ENCODE measurements around the gene JDP2. TPM values are rescaled to one million over a fixed set of nuclear protein-coding genes. Genes with fewer than 3 reads are reported as not detected.

JDP2 gene
- polyA plus RNA-seq, 1 experiment, result 83.8 TPM

DNA sequence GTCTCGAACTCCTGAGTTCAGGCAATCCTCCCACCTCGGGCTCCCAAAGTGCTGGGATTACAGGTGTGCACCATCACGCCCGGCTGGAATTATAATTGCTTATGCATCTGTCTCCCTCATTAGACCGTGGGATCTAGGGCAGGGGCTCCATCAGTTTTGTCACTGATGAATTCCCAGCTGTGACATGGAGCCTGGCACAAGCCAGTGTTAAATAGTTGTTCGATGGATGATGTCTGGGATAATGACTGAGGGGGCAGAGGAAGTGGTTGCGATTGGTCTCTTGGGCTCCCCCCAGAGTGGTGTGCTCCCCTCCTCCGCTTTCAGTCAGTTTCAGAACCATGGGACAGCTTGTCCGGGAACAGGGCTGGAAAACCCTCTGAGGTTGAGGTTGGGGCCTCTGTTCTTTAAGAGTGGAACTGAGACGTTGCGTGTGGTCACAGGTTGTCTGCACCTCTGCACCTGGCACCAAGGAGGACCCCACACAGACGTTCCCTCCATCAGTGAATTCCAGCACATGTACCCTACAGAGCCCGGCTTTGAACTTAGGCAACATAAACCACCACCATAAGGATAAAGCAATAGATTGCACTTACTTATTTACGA lies 63.7 kb downstream of the JDP2 start:
- TF ChIP-seq, protein P1, sequence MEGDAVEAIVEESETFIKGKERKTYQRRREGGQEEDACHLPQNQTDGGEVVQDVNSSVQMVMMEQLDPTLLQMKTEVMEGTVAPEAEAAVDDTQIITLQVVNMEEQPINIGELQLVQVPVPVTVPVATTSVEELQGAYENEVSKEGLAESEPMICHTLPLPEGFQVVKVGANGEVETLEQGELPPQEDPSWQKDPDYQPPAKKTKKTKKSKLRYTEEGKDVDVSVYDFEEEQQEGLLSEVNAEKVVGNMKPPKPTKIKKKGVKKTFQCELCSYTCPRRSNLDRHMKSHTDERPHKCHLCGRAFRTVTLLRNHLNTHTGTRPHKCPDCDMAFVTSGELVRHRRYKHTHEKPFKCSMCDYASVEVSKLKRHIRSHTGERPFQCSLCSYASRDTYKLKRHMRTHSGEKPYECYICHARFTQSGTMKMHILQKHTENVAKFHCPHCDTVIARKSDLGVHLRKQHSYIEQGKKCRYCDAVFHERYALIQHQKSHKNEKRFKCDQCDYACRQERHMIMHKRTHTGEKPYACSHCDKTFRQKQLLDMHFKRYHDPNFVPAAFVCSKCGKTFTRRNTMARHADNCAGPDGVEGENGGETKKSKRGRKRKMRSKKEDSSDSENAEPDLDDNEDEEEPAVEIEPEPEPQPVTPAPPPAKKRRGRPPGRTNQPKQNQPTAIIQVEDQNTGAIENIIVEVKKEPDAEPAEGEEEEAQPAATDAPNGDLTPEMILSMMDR (IDR thresholded peaks at IDR 0.05; ENCODE audit: insufficient read depth, low read depth, low read length), result no peak
- no peak for DNase-seq (ENCODE audit: low read depth)
- no peak overlapping the region for H3K4me3 ChIP-seq (ENCODE audit: low read depth, low read length)
- ChIA-PET POLR2A (no interaction called here), CTCF (interaction anchor here (1.0 to 3.3 kb wide), 4 partner anchors 42 to 194 kb away, joined by 3 to 28 read pairs (median 4); no protein-coding TSS in a partner anchor)
- peaks cover 4% of the 10 kb centered on the region; the same call in 1 of the 2 replicates for H3K27me3 ChIP-seq (ENCODE audit: control insufficient read depth, insufficient read depth, low read length)
- H3K36me3 ChIP-seq (ENCODE audit: control insufficient read depth, insufficient read depth, low read length), result no peaks in the 10 kb centered on the region

DNA sequence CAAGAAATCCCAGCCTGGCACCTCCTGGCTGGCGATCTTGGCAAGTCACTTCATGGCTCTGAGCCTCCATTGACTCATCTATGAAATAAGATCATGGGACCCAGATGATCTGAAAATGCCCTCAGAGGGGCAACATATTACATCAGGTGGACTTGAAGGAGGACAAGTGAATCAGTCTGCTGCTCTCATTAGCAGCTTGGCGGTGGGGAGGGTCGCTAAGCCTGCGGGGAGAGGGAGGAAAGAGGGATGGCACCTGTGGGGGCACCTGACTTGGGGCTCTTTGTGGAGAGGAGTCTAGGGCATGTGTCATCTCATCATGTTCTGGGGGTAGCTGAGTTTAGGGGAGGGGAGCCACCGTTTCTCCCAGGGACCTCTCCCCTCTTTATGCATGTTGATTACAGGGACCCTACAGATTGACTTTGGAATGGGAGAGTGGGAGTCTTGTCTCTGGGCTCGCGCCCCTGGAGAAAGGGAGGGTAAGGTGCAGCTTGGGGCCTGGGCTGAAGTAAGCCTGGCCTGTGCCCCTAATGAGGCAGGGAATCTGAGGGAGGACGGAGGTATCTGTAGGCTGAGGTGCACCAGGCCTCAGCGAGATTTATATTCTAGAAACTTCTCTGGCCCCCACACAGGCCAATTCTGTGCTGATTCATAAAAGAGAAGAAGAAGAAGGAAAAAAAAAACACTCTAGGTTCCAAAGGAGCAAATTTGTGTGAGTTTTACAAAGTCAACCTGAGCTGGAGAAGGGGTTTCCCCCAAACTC lies 65.2 kb downstream of the JDP2 start:
- TF ChIP-seq, protein P1 (IDR thresholded peaks at IDR 0.05; ENCODE audit: insufficient read depth, low read depth, low read length), result no peak
- no peaks in the 10 kb centered on the region for H3K36me3 ChIP-seq (ENCODE audit: control insufficient read depth, insufficient read depth, low read length)
- CTCF ChIA-PET, result interaction anchor here (0.7 to 3.3 kb wide), 5 partner anchors 33 to 195 kb away, joined by 3 to 28 read pairs (median 4); no protein-coding TSS in a partner anchor
- no peak overlapping the region for H3K4me3 ChIP-seq (ENCODE audit: low read depth, low read length)
- DNase-seq (ENCODE audit: low read depth), result no peak
- POLR2A ChIA-PET, result no interaction called here
- H3K27me3 ChIP-seq (ENCODE audit: control insufficient read depth, insufficient read depth, low read length), result no peaks in the 10 kb centered on the region; the same call in 1 of the 2 replicates

DNA sequence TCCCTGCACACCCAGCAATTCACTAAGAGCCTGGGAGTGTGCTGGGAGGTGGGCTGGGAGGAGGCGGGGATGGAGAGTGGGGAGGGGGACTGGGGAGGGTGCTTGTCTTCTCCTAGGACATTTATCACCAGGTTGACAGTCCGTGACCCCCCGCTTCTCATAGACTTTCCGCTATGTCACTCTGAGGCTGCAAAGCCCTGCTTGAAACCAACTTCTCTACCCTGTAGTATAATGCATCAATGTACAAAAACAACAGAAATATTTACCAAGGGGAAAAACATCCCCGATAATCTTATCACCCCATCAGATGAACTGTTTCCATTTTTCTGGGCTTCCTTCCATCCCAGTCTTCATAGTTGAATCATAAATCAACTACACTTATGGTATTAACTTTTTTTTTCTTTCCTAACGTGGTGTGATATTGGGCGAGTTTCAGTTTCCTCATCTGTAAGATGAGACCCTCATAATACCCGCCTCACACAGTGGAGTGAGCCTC lies 65.8 kb downstream of the JDP2 start:
- H3K36me3 ChIP-seq (ENCODE audit: control insufficient read depth, insufficient read depth, low read length), result no peaks in the 10 kb centered on the region
- TF ChIP-seq, protein P1 (IDR thresholded peaks at IDR 0.05; ENCODE audit: insufficient read depth, low read depth, low read length), result no peak
- H3K4me3 ChIP-seq (ENCODE audit: low read depth, low read length), result no peak overlapping the region
- DNase-seq (ENCODE audit: low read depth), result no peak
- no peaks in the 10 kb centered on the region; the same call in 1 of the 2 replicates for H3K27me3 ChIP-seq (ENCODE audit: control insufficient read depth, insufficient read depth, low read length)
- ChIA-PET POLR2A (no interaction called here), CTCF (interaction anchor here (3.3 kb wide), 1 partner anchor 186 kb away, joined by 28 read pairs; no protein-coding TSS in a partner anchor)

DNA sequence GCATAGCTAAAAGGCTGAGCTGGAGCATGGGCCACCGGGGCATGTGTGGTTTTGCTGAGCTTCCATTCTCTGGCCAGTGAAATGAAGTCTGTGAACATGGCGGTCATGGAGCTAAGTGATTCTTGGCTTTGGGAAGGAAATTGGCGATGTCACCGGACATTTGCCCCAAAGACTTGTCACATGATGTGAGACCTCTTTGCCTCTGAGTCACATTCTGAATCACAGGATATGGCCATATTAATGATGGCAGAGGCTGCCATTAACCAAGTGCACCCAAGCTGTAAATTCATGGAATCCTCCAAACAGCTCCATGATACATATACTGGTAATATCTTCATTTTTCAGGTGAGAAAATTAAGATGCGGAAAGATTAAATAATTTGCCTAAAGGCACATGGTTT lies 67.1 kb downstream of the JDP2 start:
- Histone ChIP-seq H3K27me3 (ENCODE audit: control insufficient read depth, insufficient read depth, low read length) (peaks cover 1% of the 10 kb centered on the region; the same call in 1 of the 2 replicates), H3K36me3 (ENCODE audit: control insufficient read depth, insufficient read depth, low read length) (no peaks in the 10 kb centered on the region), H3K4me3 (ENCODE audit: low read depth, low read length) (no peak overlapping the region)
- CTCF ChIA-PET, result interaction anchor here (0.6 to 3.5 kb wide), 7 partner anchors 8 to 194 kb away, joined by 3 to 21 read pairs (median 4); no protein-coding TSS in a partner anchor
- TF ChIP-seq, protein P1 (IDR thresholded peaks at IDR 0.05; ENCODE audit: insufficient read depth, low read depth, low read length), result no peak
- POLR2A ChIA-PET, result no interaction called here
- DNase-seq (ENCODE audit: low read depth), result no peak

DNA sequence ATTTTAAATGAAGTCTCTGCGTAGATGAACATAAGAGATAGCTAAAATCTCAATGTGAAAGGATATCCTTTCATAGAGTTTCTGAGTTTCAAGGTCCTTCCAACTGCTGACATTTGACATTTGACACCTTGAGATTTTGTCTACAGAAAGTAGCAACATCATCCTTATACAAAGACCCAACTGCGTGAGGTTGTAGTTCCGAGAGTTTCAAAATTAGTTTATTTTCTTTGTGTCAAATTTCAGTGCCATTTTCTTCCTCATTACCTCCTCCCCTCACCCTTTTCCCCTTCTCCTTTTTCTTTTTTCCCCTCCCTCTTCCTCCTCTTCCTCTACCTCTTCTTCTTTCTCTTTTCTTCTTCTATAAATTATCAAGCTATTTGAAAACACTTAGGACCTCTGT lies 67.6 kb downstream of the JDP2 start:
- Histone ChIP-seq H3K36me3 (ENCODE audit: control insufficient read depth, insufficient read depth, low read length) (no peaks in the 10 kb centered on the region), H3K27me3 (ENCODE audit: control insufficient read depth, insufficient read depth, low read length) (peaks cover 1% of the 10 kb centered on the region; the same call in 1 of the 2 replicates), H3K4me3 (ENCODE audit: low read depth, low read length) (no peak overlapping the region)
- ChIA-PET CTCF (interaction anchor here (0.8 to 3.5 kb wide), 6 partner anchors 66 to 194 kb away, joined by 3 to 21 read pairs (median 4); no protein-coding TSS in a partner anchor), POLR2A (no interaction called here)
- DNase-seq (ENCODE audit: low read depth), result no peak
- TF ChIP-seq, protein P1 (IDR thresholded peaks at IDR 0.05; ENCODE audit: insufficient read depth, low read depth, low read length), result no peak
